ENCODE measurements around the gene TEX29. TPM values are rescaled to one million over a fixed set of nuclear protein-coding genes. Genes with fewer than 3 reads are reported as not detected.

Gene TEX29
- total RNA-seq, 1 experiment from 2014 or later = 0.68 TPM

DNA sequence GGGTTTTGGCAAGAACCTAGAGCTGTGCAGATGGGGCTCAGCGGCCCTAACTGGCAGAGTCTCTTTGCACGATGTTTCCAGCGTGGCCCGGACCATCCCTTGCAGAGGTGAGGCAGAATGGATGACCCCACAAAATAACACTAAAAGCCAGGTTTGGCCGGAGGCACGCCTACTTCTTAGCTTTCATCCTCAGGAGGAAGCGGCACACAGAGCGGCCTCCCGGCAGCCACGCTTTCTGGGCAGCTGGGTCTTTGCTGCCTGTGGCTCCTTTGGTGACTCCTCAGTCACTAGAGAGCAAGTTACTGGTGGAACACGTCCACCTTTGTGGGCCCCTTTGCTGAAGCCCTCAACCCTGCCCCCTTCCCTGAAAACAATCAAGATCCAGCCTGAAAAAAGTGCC lies 25.2 kb downstream of the TEX29 start:
- ATAC-seq (no peak), DNase-seq (ENCODE audit: low spot score) (no peak)
- CTCF ChIA-PET = interaction anchor here (0.9 to 2.1 kb wide), 17 partner anchors 8 to 278 kb away, joined by 3 to 28 read pairs (median 9); no protein-coding TSS in a partner anchor
- Mint-ChIP-seq H3K4me1 (peaks cover 10% of the 10 kb centered on the region), H3K27ac (no peak overlapping the region), H3K9me3 (peaks cover 16% of the 10 kb centered on the region), H3K4me3 (no peak overlapping the region), H3K27me3 (ENCODE audit: low read depth) (no peaks in the 10 kb centered on the region), H3K36me3 (peaks cover 7% of the 10 kb centered on the region)
- TF ChIP-seq MXD4 (CRISPR knock-in tag; IDR thresholded peaks at IDR 0.05; ENCODE audit: borderline replicate concordance) (no peak), NFE2L1 (CRISPR knock-in tag; IDR thresholded peaks at IDR 0.05) (no peak), ETV6 (CRISPR knock-in tag; IDR thresholded peaks at IDR 0.05) (no peak), TP53 (CRISPR knock-in tag; IDR thresholded peaks at IDR 0.05) (no peak), JAZF1 (CRISPR knock-in tag; IDR thresholded peaks at IDR 0.05) (no peak), NR3C1 (CRISPR knock-in tag; conservative IDR thresholded peaks at IDR 0.05; ENCODE audit: low read depth) (no peak), EMX1 (CRISPR knock-in tag; IDR thresholded peaks at IDR 0.05) (no peak), ZBTB21 (CRISPR knock-in tag; IDR thresholded peaks at IDR 0.05; ENCODE audit: borderline replicate concordance) (no peak), JUN (CRISPR knock-in tag; IDR thresholded peaks at IDR 0.05) (no peak), NFATC4 (CRISPR knock-in tag; IDR thresholded peaks at IDR 0.05) (no peak)
- TF ChIP-seq, protein P1, sequence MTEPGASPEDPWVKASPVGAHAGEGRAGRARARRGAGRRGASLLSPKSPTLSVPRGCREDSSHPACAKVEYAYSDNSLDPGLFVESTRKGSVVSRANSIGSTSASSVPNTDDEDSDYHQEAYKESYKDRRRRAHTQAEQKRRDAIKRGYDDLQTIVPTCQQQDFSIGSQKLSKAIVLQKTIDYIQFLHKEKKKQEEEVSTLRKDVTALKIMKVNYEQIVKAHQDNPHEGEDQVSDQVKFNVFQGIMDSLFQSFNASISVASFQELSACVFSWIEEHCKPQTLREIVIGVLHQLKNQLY (CRISPR knock-in tag; IDR thresholded peaks at IDR 0.05) = no peak
- TF ChIP-seq, protein P2, sequence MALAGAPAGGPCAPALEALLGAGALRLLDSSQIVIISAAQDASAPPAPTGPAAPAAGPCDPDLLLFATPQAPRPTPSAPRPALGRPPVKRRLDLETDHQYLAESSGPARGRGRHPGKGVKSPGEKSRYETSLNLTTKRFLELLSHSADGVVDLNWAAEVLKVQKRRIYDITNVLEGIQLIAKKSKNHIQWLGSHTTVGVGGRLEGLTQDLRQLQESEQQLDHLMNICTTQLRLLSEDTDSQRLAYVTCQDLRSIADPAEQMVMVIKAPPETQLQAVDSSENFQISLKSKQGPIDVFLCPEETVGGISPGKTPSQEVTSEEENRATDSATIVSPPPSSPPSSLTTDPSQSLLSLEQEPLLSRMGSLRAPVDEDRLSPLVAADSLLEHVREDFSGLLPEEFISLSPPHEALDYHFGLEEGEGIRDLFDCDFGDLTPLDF (CRISPR knock-in tag; IDR thresholded peaks at IDR 0.05) = no peak
- TF ChIP-seq, protein P3, sequence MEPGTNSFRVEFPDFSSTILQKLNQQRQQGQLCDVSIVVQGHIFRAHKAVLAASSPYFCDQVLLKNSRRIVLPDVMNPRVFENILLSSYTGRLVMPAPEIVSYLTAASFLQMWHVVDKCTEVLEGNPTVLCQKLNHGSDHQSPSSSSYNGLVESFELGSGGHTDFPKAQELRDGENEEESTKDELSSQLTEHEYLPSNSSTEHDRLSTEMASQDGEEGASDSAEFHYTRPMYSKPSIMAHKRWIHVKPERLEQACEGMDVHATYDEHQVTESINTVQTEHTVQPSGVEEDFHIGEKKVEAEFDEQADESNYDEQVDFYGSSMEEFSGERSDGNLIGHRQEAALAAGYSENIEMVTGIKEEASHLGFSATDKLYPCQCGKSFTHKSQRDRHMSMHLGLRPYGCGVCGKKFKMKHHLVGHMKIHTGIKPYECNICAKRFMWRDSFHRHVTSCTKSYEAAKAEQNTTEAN (CRISPR knock-in tag; IDR thresholded peaks at IDR 0.05) = no peak
- TF ChIP-seq, protein P4, sequence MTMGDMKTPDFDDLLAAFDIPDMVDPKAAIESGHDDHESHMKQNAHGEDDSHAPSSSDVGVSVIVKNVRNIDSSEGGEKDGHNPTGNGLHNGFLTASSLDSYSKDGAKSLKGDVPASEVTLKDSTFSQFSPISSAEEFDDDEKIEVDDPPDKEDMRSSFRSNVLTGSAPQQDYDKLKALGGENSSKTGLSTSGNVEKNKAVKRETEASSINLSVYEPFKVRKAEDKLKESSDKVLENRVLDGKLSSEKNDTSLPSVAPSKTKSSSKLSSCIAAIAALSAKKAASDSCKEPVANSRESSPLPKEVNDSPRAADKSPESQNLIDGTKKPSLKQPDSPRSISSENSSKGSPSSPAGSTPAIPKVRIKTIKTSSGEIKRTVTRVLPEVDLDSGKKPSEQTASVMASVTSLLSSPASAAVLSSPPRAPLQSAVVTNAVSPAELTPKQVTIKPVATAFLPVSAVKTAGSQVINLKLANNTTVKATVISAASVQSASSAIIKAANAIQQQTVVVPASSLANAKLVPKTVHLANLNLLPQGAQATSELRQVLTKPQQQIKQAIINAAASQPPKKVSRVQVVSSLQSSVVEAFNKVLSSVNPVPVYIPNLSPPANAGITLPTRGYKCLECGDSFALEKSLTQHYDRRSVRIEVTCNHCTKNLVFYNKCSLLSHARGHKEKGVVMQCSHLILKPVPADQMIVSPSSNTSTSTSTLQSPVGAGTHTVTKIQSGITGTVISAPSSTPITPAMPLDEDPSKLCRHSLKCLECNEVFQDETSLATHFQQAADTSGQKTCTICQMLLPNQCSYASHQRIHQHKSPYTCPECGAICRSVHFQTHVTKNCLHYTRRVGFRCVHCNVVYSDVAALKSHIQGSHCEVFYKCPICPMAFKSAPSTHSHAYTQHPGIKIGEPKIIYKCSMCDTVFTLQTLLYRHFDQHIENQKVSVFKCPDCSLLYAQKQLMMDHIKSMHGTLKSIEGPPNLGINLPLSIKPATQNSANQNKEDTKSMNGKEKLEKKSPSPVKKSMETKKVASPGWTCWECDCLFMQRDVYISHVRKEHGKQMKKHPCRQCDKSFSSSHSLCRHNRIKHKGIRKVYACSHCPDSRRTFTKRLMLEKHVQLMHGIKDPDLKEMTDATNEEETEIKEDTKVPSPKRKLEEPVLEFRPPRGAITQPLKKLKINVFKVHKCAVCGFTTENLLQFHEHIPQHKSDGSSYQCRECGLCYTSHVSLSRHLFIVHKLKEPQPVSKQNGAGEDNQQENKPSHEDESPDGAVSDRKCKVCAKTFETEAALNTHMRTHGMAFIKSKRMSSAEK (CRISPR knock-in tag; IDR thresholded peaks at IDR 0.05; ENCODE audit: borderline replicate concordance) = no peak
- TF ChIP-seq, protein P5, sequence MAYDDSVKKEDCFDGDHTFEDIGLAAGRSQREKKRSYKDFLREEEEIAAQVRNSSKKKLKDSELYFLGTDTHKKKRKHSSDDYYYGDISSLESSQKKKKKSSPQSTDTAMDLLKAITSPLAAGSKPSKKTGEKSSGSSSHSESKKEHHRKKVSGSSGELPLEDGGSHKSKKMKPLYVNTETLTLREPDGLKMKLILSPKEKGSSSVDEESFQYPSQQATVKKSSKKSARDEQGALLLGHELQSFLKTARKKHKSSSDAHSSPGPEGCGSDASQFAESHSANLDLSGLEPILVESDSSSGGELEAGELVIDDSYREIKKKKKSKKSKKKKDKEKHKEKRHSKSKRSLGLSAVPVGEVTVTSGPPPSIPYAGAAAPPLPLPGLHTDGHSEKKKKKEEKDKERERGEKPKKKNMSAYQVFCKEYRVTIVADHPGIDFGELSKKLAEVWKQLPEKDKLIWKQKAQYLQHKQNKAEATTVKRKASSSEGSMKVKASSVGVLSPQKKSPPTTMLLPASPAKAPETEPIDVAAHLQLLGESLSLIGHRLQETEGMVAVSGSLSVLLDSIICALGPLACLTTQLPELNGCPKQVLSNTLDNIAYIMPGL (CRISPR knock-in tag; IDR thresholded peaks at IDR 0.05) = no peak
- TF ChIP-seq, protein P6, sequence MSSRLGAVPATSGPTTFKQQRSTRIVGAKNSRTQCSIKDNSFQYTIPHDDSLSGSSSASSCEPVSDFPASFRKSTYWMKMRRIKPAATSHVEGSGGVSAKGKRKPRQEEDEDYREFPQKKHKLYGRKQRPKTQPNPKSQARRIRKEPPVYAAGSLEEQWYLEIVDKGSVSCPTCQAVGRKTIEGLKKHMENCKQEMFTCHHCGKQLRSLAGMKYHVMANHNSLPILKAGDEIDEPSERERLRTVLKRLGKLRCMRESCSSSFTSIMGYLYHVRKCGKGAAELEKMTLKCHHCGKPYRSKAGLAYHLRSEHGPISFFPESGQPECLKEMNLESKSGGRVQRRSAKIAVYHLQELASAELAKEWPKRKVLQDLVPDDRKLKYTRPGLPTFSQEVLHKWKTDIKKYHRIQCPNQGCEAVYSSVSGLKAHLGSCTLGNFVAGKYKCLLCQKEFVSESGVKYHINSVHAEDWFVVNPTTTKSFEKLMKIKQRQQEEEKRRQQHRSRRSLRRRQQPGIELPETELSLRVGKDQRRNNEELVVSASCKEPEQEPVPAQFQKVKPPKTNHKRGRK (CRISPR knock-in tag; IDR thresholded peaks at IDR 0.05; ENCODE audit: borderline replicate concordance) = no peak
- TF ChIP-seq, protein P7, sequence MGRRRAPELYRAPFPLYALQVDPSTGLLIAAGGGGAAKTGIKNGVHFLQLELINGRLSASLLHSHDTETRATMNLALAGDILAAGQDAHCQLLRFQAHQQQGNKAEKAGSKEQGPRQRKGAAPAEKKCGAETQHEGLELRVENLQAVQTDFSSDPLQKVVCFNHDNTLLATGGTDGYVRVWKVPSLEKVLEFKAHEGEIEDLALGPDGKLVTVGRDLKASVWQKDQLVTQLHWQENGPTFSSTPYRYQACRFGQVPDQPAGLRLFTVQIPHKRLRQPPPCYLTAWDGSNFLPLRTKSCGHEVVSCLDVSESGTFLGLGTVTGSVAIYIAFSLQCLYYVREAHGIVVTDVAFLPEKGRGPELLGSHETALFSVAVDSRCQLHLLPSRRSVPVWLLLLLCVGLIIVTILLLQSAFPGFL (CRISPR knock-in tag; IDR thresholded peaks at IDR 0.05; ENCODE audit: borderline replicate concordance) = no peak
- POLR2A ChIA-PET = no interaction called here
